K562 (cell line): Measurements from ENCODE around the gene TBC1D5. TPM values are rescaled to one million over a fixed set of nuclear protein-coding genes. Genes with fewer than 3 reads are reported as not detected.

ENCODE experiments used
- ATAC-seq: fragments of 200-7000 bp; cut with Tn5 transposase; 3 replicates; pipeline ENCODE4 v1.9.1; 2020; ENCODE audit warnings: moderate library complexity
- BruUV-seq: library from RNA; stranded (reverse); fragments of 400-500 nt; replicated peaks from 2 replicates; lab custom pipeline; 2021; lab: Mats Ljungman, UMichigan
- CTCF ChIA-PET: fragments of 300-600 bp; formaldehyde crosslinking; extraction: SDS; loops from one replicate; lab custom pipeline; 2021; ENCODE audit warnings: low intra/inter-chr PET ratio; lab: Yijun Ruan, JAX
- POLR2A ChIA-PET: fragments of 300-600, 350-650 bp; sonication (Branson Sonifier 250); formaldehyde crosslinking; extraction: SDS; loops from one replicate; lab custom pipeline; 2021; ENCODE audit warnings: antibody characterized with exemption, inconsistent platforms; lab: Yijun Ruan, JAX
- DNase-seq, 4 experiments: peaks; one replicate each; pipeline versions ENCODE4 v3.0.0 to v3.0.0-alpha.2; 2011 to 2018; ENCODE audit warnings: low spot score in 3 of 4, mixed read lengths in 3 of 4; ENCODE audit errors: extremely low read depth in 1 of 4
- FAIRE-seq: peaks from 2 replicates; lab custom pipeline; 2011; peaks lifted over from hg19 to GRCh38; lab: Jason Lieb, UNC
- H2AFZ ChIP-seq: 2 replicates; pipeline ENCODE4 v1.6.0; 2011; ENCODE audit warnings: low read depth, low read length, control low read depth, inconsistent platforms
- H3K27ac ChIP-seq: fragments of 200-600 bp; 3 replicates; pipeline ENCODE4 v1.8.0; 2011; ENCODE audit warnings: low read depth, mild to moderate bottlenecking, control low read depth, inconsistent platforms, low read length, moderate library complexity, mixed read lengths; ENCODE audit errors: extremely low read depth
- H3K27me3 ChIP-seq, 2 experiments: fragments of 300-600 bp in 1 of 2; 2 replicates in 1 of 2; 3 replicates in 1 of 2; pipeline versions ENCODE4 v1.6.0 to v1.8.0; 2011; ENCODE audit warnings: inconsistent platforms in 2 of 2, low read length in 2 of 2, mild to moderate bottlenecking in 1 of 2, mixed read lengths in 1 of 2, moderate library complexity in 1 of 2; ENCODE audit not compliant: control insufficient read depth in 2 of 2, insufficient read depth in 2 of 2
- H3K36me3 ChIP-seq: fragments of 300-600 bp; 3 replicates; pipeline ENCODE4 v1.8.0; 2011; ENCODE audit warnings: mild to moderate bottlenecking, low read length, inconsistent platforms; ENCODE audit not compliant: control insufficient read depth, insufficient read depth
- H3K4me1 ChIP-seq, 2 experiments: fragments of 200-600 bp in 1 of 2; replicated peaks in 1 of 2; 2 replicates in 1 of 2; 3 replicates in 1 of 2; pipeline versions ENCODE4 v1.5.1 to v1.8.0; 2011; ENCODE audit warnings: inconsistent platforms in 2 of 2, low read length in 2 of 2, mild to moderate bottlenecking in 1 of 2, mixed read lengths in 1 of 2, moderate library complexity in 1 of 2; ENCODE audit not compliant: control insufficient read depth in 2 of 2, insufficient read depth in 2 of 2
- H3K4me2 ChIP-seq: 2 replicates; pipeline ENCODE4 v1.6.1; 2011; ENCODE audit warnings: low read length, control low read depth, inconsistent platforms, mixed read lengths; ENCODE audit not compliant: insufficient read depth
- H3K4me3 ChIP-seq: fragments of 200-600 bp; sonication (generic), shearing (Covaris generic); 2 replicates; pipeline ENCODE4 v1.5.1; 2016; ENCODE audit warnings: control low read depth, inconsistent platforms
- H3K79me2 ChIP-seq: fragments of 200-600 bp; 3 replicates; pipeline ENCODE4 v1.8.0; 2011; ENCODE audit warnings: low read length, inconsistent platforms; ENCODE audit not compliant: control insufficient read depth, insufficient read depth
- H3K9ac ChIP-seq, 2 experiments: 2 replicates each; pipeline versions ENCODE4 v1.6.0 to v1.6.1; 2011; ENCODE audit warnings: low read depth in 2 of 2, low read length in 2 of 2, control low read depth in 1 of 2, inconsistent platforms in 1 of 2, mild to moderate bottlenecking in 1 of 2, mixed read lengths in 1 of 2; ENCODE audit not compliant: insufficient read depth in 1 of 2
- H3K9me1 ChIP-seq: one replicate; pipeline ENCODE4 v1.6.0; 2011; ENCODE audit warnings: inconsistent platforms, mild to moderate bottlenecking, low read length, moderate library complexity; ENCODE audit not compliant: control insufficient read depth, insufficient read depth
- H3K9me3 ChIP-seq: replicated peaks from 2 replicates; pipeline ENCODE4 v1.5.1; 2011; ENCODE audit warnings: low read depth, low read length, inconsistent platforms; ENCODE audit not compliant: control insufficient read depth, insufficient read depth
- H4K20me1 ChIP-seq: replicated peaks from 2 replicates; pipeline ENCODE4 v1.6.1; 2011; ENCODE audit warnings: low read length, inconsistent platforms, mixed read lengths; ENCODE audit not compliant: control insufficient read depth, insufficient read depth
- MEF2A ChIP-seq: IDR thresholded peaks from 2 replicates; pipeline ENCODE4 v1.6.1; 2011; ENCODE audit warnings: low read depth, mild to moderate bottlenecking, low read length, moderate library complexity; ENCODE audit not compliant: control insufficient read depth
- RBM14 ChIP-seq: fragments of 200-400 bp; formaldehyde crosslinking; IDR thresholded peaks from 2 replicates; pipeline ENCODE4 v1.6.1; 2018; ENCODE audit warnings: low read depth, mild to moderate bottlenecking, low read length, moderate library complexity, borderline replicate concordance; ENCODE audit not compliant: insufficient read depth
- ZNF121 ChIP-seq: sonication (generic); formaldehyde crosslinking; conservative IDR thresholded peaks from 2 replicates; pipeline ENCODE4 v1.8.0; 2022; ENCODE audit warnings: missing genetic modification reagents
- ZNF175 ChIP-seq: fragments of 200-800 bp; sonication (Bioruptor generic); IDR thresholded peaks from 2 replicates; pipeline ENCODE4 v1.6.1; 2016; ENCODE audit warnings: low read depth, mild to moderate bottlenecking, missing genetic modification characterization, missing compliant biosample characterization
- ZNF778 ChIP-seq: fragments of 450-650 bp; formaldehyde crosslinking; IDR thresholded peaks from 2 replicates; pipeline ENCODE4 v1.4.0; 2020; ENCODE audit warnings: mild to moderate bottlenecking, moderate library complexity
- WGBS: fragments of 100-300 bp; shearing (Covaris generic); methylation state at CpG from one replicate; pipeline ENCODE4 v1.1.6; 2016; ENCODE audit warnings: low coverage, mixed read lengths; ENCODE audit not compliant: insufficient coverage; ENCODE audit errors: missing lambda C conversion rate; 5-methylcytosine and 5-hydroxymethylcytosine counted together
- in situ Hi-C: fragments of 300-500 bp; cut with MboI; formaldehyde crosslinking; loops from 4 replicates; pipeline ENCODE4 v1.15.0; 2018; ENCODE audit warnings: inconsistent platforms, mixed read lengths
- intact Hi-C: fragments of 100-400 bp; cut with micrococcal nuclease; formaldehyde crosslinking; loops from 2 replicates; pipeline ENCODE4 v1.14.2; 2022
- polyA plus RNA-seq, 8 experiments: library from polyadenylated mRNA; depleted of rRNA in 4 of 8; stranded (reverse) in 5 of 8; unstranded in 3 of 8; fragments of >200 nt; fragmentation: Nextera tagmentation in 2 of 8; fragmentation: Illumina TruSeq in 1 of 8; extraction: Ambion mirVana in 2 of 8; extraction: Trizol in 1 of 8; gene quantifications; 2 replicates each; pipeline versions ENCODE4 v1.2.1 to v1.2.3, GENCODE V29; 2011 to 2014; ENCODE audit warnings: inconsistent platforms in 1 of 8, missing spikeins in 1 of 8
- total RNA-seq, 7 experiments: library from RNA; depleted of rRNA in 6 of 7; stranded (reverse); fragments of >200 nt in 6 of 7; fragmentation: Illumina TruSeq in 2 of 7; extraction: Trizol in 2 of 7; gene quantifications; 2 replicates each; pipeline versions ENCODE4 v1.2.1 to v1.2.3, GENCODE V29; 2011 to 2021; ENCODE audit warnings: low replicate concordance in 1 of 7

The TBC1D5 gene
- total and polyA plus RNA-seq, 9 of the 15 experiments (the other 6 are each of a cell fraction or from before 2014, with no cell fraction given) = 2.9 to 38.1 (median 25.6) TPM

- intact Hi-C loops (no loop called here), in situ Hi-C loops (no loop called here)
- Histone ChIP-seq H3K79me2 (no peaks in the 10 kb centered on the region; the same call in 2 of the 3 replicates), H3K4me1 (no peaks in the 10 kb centered on the region), H2AFZ (no peak overlapping the region), H3K27ac (no peak overlapping the region), H3K4me2 (no peak overlapping the region), H3K27me3 (no peaks in the 10 kb centered on the region), H3K9ac (no peak overlapping the region), H4K20me1 (no peaks in the 10 kb centered on the region), H3K9me1 (no peaks in the 10 kb centered on the region), H3K36me3 (peaks cover 6% of the 10 kb centered on the region; the same call in 2 of the 3 replicates), H3K9me3 (peaks cover 5% of the 10 kb centered on the region; the same call in 1 of the 2 replicates), H3K4me3 (no peak overlapping the region)
- POLR2A ChIA-PET = no interaction called here
- peak; percentile 35; the same call in 2 of the 3 replicates for ATAC-seq
- BruUV-seq = no TSS peak
- TF ChIP-seq MEF2A (peak; percentile 66; the same call in 1 of the 2 replicates), RBM14 (no peak)
- no peak for DNase-seq
- CTCF ChIA-PET = no interaction called here
- FAIRE-seq = no peak
Observed at GRCh38 chr3:17717411-17717810, 25.0 kb downstream of the TBC1D5 start.

DNA sequence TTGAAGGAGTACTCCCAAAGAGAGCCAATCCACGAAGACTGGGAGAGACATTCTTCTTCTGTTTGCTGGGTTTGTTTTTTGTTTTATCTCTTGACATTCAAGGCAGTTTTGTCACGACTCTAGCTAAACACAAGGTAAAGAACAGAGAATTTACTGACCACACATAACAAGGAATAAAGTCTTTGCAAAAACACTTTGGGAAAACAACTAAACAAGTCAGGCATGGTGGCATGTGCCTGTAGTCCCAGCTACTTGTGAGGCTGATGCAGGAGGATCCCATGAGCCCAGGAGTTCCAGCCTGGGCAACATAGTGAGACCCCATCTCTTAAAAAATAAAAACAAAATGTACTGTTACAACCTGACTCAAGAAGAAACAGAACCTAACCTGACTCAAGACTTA, 28.0 kb downstream of the TBC1D5 start:
- POLR2A ChIA-PET = interaction anchor here (0.7 to 1.2 kb wide), 2 partner anchors 18 to 45 kb away, joined by 3 to 4 read pairs; no protein-coding TSS in a partner anchor
- CTCF ChIA-PET = no interaction called here
- Histone ChIP-seq H3K9ac (no peak overlapping the region), H4K20me1 (no peaks in the 10 kb centered on the region), H3K4me3 (no peak overlapping the region), H3K4me1 (no peaks in the 10 kb centered on the region), H3K27me3 (no peaks in the 10 kb centered on the region), H2AFZ (no peak overlapping the region), H3K79me2 (no peaks in the 10 kb centered on the region; the same call in 2 of the 3 replicates), H3K4me2 (no peak overlapping the region), H3K36me3 (peaks cover 6% of the 10 kb centered on the region; the same call in 1 of the 3 replicates), H3K27ac (no peak overlapping the region), H3K9me3 (peaks cover 5% of the 10 kb centered on the region; the same call in 1 of the 2 replicates), H3K9me1 (no peaks in the 10 kb centered on the region)
- in situ Hi-C loops (no loop called here), intact Hi-C loops (no loop called here)
- BruUV-seq = no TSS peak
- DNase-seq (no peak), ATAC-seq (no peak), FAIRE-seq (no peak)
- TF ChIP-seq ZNF175 (CRISPR knock-in tag) (peak; percentile 98), ZNF121 (CRISPR knock-in tag) (peak; percentile 79), ZNF778 (CRISPR knock-in tag) (no peak)
- WGBS = 36% methylated on average over 2 of the region's 2 CpGs
